Motor neuron (in vitro differentiated cells): ENCODE data around the gene BTBD2. TPM values are rescaled to one million over a fixed set of nuclear protein-coding genes. Genes with fewer than 3 reads are reported as not detected.
A peak's percentile ranks its signal among the peaks of the same experiment; 100 is the strongest.

Experiments used
- ATAC-seq, 8 experiments: fragments of 200-7000 bp; cut with Tn5 transposase; replicated peaks in 6 of 8; 2 replicates each; pipeline ENCODE4 v1.8.0; 2021; ENCODE audit warnings: mild to moderate bottlenecking in 8 of 8, moderate library complexity in 8 of 8
- H3K27ac ChIP-seq, 2 donors: fragments of 250-450 bp; sonication (Bioruptor Pico); 2 replicates each; pipeline ENCODE4 v1.9.0; 2021; ENCODE audit warnings: antibody characterized with exemption in 2 of 2, mild to moderate bottlenecking in 2 of 2, moderate library complexity in 1 of 2
- H3K4me1 ChIP-seq, 2 donors: fragments of 250-450 bp; sonication (Bioruptor Pico); replicated peaks in 1 of 2; 2 replicates each; pipeline ENCODE4 v1.6.1; 2021; ENCODE audit warnings: antibody characterized with exemption in 2 of 2, mild to moderate bottlenecking in 2 of 2, moderate library complexity in 1 of 2
- H3K4me3 ChIP-seq, 5 donors: fragments of 250-450 bp; sonication (Bioruptor Pico); 2 replicates each; pipeline ENCODE4 v1.9.0; 2021; ENCODE audit warnings: antibody characterized with exemption in 5 of 5, mild to moderate bottlenecking in 5 of 5, moderate library complexity in 4 of 5
- WGBS, 10 experiments: fragments of 450-650 bp; shearing (Covaris generic); methylation state at CpG; one replicate each; pipeline ENCODE4 v1.0.0; 2022; 5-methylcytosine and 5-hydroxymethylcytosine counted together
- in situ Hi-C, 9 experiments: fragments of 400-800 bp; cut with MboI; loops; one replicate each; pipeline ENCODE4 v1.15.0; 2021; ENCODE audit warnings: low sequenced_read_pairs in 9 of 9, low pct_unique_long_range_greater_than_20kb in 2 of 9; ENCODE audit not compliant: unreplicated experiment in 9 of 9
- total RNA-seq, 8 experiments: library from RNA; unstranded; fragments of 300-600 nt; gene quantifications; 2 replicates each; pipeline versions ENCODE4 v1.2.3 to v1.2.4, GENCODE V29; 2022

BTBD2 gene
- total RNA-seq, 8 experiments from 2014 or later: 20.3 to 92.3 (median 57.2) TPM

- Histone ChIP-seq H3K4me1 (no peaks in the 10 kb centered on the region), H3K4me3 (no peak overlapping the region), H3K27ac (no peak overlapping the region)
- in situ Hi-C loops: no loop called here
- peak in 2 of 8 experiments; percentile 10 to 11 for ATAC-seq
- WGBS, 10 experiments: 60 to 100% (median 90%) methylated on average over 1 to 10 of the region's 42 CpGs; no CpG with 5 or more reads in 2 of the 10 experiments
Observed at GRCh38 chr19:1961000-1961883, 54.3 kb downstream of the BTBD2 start.

GRCh38 chr19:1959928-1960589, 55.5 kb downstream of the BTBD2 start:
- WGBS, 10 experiments: 87 to 100% (median 100%) methylated on average over 1 to 7 of the region's 32 CpGs; no CpG with 5 or more reads in 4 of the 10 experiments
- Histone ChIP-seq H3K27ac (no peak overlapping the region), H3K4me1 (no peaks in the 10 kb centered on the region), H3K4me3 (no peak overlapping the region)
- in situ Hi-C loops: no loop called here
- ATAC-seq: peak in 1 of 8 experiments; percentile 2

GRCh38 chr19:1957562-1958248, 57.8 kb downstream of the BTBD2 start:
- ATAC-seq: peak in 2 of 8 experiments; percentile 9 to 21
- Histone ChIP-seq H3K27ac (no peak overlapping the region), H3K4me3 (no peak overlapping the region), H3K4me1 (no peaks in the 10 kb centered on the region)
- in situ Hi-C loops: no loop called here
- WGBS, 10 experiments: 80 to 93% (median 87%) methylated on average over 2 to 3 of the region's 40 CpGs; no CpG with 5 or more reads in 7 of the 10 experiments

GRCh38 chr19:1956868-1957492, 58.5 kb downstream of the BTBD2 start:
- in situ Hi-C loops: no loop called here
- no peak for ATAC-seq
- 60 to 100% (median 87%) methylated on average over 1 to 3 of the region's 28 CpGs; no CpG with 5 or more reads in 7 of the 10 experiments for WGBS, 10 experiments
- Histone ChIP-seq H3K27ac (no peak overlapping the region), H3K4me3 (no peak overlapping the region), H3K4me1 (no peaks in the 10 kb centered on the region)

- in situ Hi-C loops: no loop called here
- 100% methylated on average over 2 of the region's 12 CpGs; no CpG with 5 or more reads in 9 of the 10 experiments for WGBS, 10 experiments
- no peak overlapping the region for H3K27ac ChIP-seq
- ATAC-seq: no peak
- no peaks in the 10 kb centered on the region for H3K4me1 ChIP-seq
- no peak overlapping the region for H3K4me3 ChIP-seq
Observed at GRCh38 chr19:1956122-1956494, 59.4 kb downstream of the BTBD2 start.

GRCh38 chr19:1955171-1956121, 60.1 kb downstream of the BTBD2 start:
- Histone ChIP-seq H3K4me3 (no peak overlapping the region), H3K27ac (no peak overlapping the region), H3K4me1 (no peaks in the 10 kb centered on the region)
- peak in 5 of 8 experiments; percentile 5 to 28 (median 21) for ATAC-seq
- in situ Hi-C loops: no loop called here
- WGBS, 10 experiments: 81 to 88% (median 82%) methylated on average over 4 to 5 of the region's 51 CpGs; no CpG with 5 or more reads in 7 of the 10 experiments

- ATAC-seq: peak in 4 of 8 experiments; percentile 10 to 59 (median 34)
- 100% methylated on average over 3 of the region's 15 CpGs; no CpG with 5 or more reads in 8 of the 10 experiments for WGBS, 10 experiments
- in situ Hi-C loops: no loop called here
Observed at GRCh38 chr19:1954532-1954933, 61.0 kb downstream of the BTBD2 start.

GRCh38 chr19:1953441-1954094, 61.9 kb downstream of the BTBD2 start:
- H3K4me3 ChIP-seq: no peak overlapping the region
- no peaks in the 10 kb centered on the region for H3K4me1 ChIP-seq
- no peak for ATAC-seq
- in situ Hi-C loops: no loop called here
- H3K27ac ChIP-seq: no peak overlapping the region
- WGBS, 10 experiments: 60 to 100% (median 93%) methylated on average over 1 to 6 of the region's 32 CpGs; no CpG with 5 or more reads in 7 of the 10 experiments

More at GRCh38 chr19:1954532-1954933, 61.0 kb downstream of the BTBD2 start:
- Histone ChIP-seq H3K4me3 (no peak overlapping the region), H3K27ac (no peak overlapping the region), H3K4me1 (no peaks in the 10 kb centered on the region)

GRCh38 chr19:1953037-1953436, 62.5 kb downstream of the BTBD2 start:
- ATAC-seq: no peak
- in situ Hi-C loops: no loop called here
- no peak overlapping the region for H3K4me3 ChIP-seq
- WGBS, 10 experiments: 53 to 88% methylated on average over 3 to 5 of the region's 19 CpGs; no CpG with 5 or more reads in 8 of the 10 experiments
- H3K4me1 ChIP-seq: no peaks in the 10 kb centered on the region
- H3K27ac ChIP-seq: no peak overlapping the region

GRCh38 chr19:1952635-1953034, 62.9 kb downstream of the BTBD2 start:
- 60 to 97% (median 86%) methylated on average over 1 to 8 of the region's 21 CpGs; no CpG with 5 or more reads in 5 of the 10 experiments for WGBS, 10 experiments
- in situ Hi-C loops: no loop called here
- no peak overlapping the region for H3K27ac ChIP-seq
- H3K4me1 ChIP-seq: no peaks in the 10 kb centered on the region
- ATAC-seq: peak in 2 of 8 experiments; percentile 10 to 25
- no peak overlapping the region for H3K4me3 ChIP-seq

GRCh38 chr19:1950640-1951039, 64.9 kb downstream of the BTBD2 start:
- no peaks in the 10 kb centered on the region for H3K4me1 ChIP-seq
- in situ Hi-C loops: no loop called here
- ATAC-seq: no peak
- no peak overlapping the region for H3K4me3 ChIP-seq
- no peak overlapping the region for H3K27ac ChIP-seq
- 100% methylated on average over 3 to 4 of the region's 16 CpGs; no CpG with 5 or more reads in 7 of the 10 experiments for WGBS, 10 experiments
